ENCODE data around the gene ITGB3.
A peak's percentile ranks its signal among the peaks of the same experiment; 100 is the strongest.

ITGB3 gene

DNA sequence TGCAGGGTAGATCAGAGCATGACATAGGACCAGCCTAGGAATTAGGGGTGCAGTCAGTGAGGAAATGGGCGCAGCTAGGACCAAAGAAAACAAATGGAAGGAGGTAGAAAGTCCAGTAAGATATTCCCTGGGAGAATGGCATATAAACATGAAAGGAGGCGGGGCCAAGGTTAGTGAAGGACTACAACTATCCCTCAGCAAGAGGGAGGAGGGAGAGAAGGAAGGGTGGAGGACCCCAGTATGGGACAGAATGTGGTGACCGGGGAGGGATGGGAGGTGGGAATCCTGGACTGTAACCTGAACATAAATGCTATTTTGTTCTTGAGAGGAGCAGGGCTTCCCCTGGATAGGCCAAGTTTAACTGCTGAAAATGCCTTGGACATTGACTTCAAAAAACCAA lies 22.8 kb downstream of the ITGB3 start:
- H3K4me1 ChIP-seq (ENCODE audit: control insufficient read depth, insufficient read depth, low read length, unreplicated experiment), result peaks cover 66% of the 10 kb centered on the region
- no peaks in the 10 kb centered on the region for H3K27me3 ChIP-seq (ENCODE audit: insufficient read depth, low read length)
- H3K4me3 ChIP-seq (ENCODE audit: low read depth, low read length), result no peak overlapping the region
- H3K36me3 ChIP-seq (ENCODE audit: insufficient read depth, low read length), result no peaks in the 10 kb centered on the region
- no peaks in the 10 kb centered on the region for H3K79me2 ChIP-seq (ENCODE audit: control insufficient read depth, insufficient read depth, low read length, unreplicated experiment)
- H2AFZ ChIP-seq (ENCODE audit: low read length, unreplicated experiment), result no peak overlapping the region
- H3K27ac ChIP-seq (ENCODE audit: low read depth, low read length), result peak overlapping the region; percentile 99; the same call in 1 of the 2 replicates

- no peaks in the 10 kb centered on the region for H3K27me3 ChIP-seq (ENCODE audit: insufficient read depth, low read length)
- H3K27ac ChIP-seq (ENCODE audit: low read depth, low read length), result peak overlapping the region; percentile 99
- H3K79me2 ChIP-seq (ENCODE audit: control insufficient read depth, insufficient read depth, low read length, unreplicated experiment), result no peaks in the 10 kb centered on the region
- H2AFZ ChIP-seq (ENCODE audit: low read length, unreplicated experiment), result no peak overlapping the region
- no peaks in the 10 kb centered on the region for H3K36me3 ChIP-seq (ENCODE audit: insufficient read depth, low read length)
- H3K4me3 ChIP-seq (ENCODE audit: low read depth, low read length), result no peak overlapping the region
- peaks cover 68% of the 10 kb centered on the region for H3K4me1 ChIP-seq (ENCODE audit: control insufficient read depth, insufficient read depth, low read length, unreplicated experiment)
These were observed 23.2 kb downstream of the ITGB3 start for GRCh38 chr17:47276868-47277267.

DNA sequence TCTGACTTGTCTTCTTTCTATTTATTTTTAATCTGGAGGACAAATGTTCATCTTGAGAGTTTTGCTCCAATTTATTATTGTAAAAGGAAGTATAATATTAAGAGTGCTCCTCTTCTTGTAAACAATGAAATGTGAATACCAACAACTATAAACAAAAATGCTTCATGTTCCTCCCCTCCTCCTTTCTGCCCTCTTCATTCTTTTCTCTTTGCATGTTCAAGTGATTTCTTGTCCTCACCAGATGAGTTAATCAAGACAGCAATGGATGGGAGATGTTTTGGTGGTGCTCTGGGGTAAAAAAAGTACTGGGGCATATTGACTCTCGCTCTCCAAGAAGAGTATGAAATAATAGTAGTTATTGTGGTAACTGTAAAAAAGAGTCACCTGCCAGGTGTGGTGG lies 24.3 kb downstream of the ITGB3 start:
- H3K36me3 ChIP-seq (ENCODE audit: insufficient read depth, low read length), result no peaks in the 10 kb centered on the region
- H3K27ac ChIP-seq (ENCODE audit: low read depth, low read length), result peak overlapping the region; percentile 99
- H2AFZ ChIP-seq (ENCODE audit: low read length, unreplicated experiment), result no peak overlapping the region
- no peaks in the 10 kb centered on the region for H3K79me2 ChIP-seq (ENCODE audit: control insufficient read depth, insufficient read depth, low read length, unreplicated experiment)
- H3K4me1 ChIP-seq (ENCODE audit: control insufficient read depth, insufficient read depth, low read length, unreplicated experiment), result peaks cover 68% of the 10 kb centered on the region
- H3K27me3 ChIP-seq (ENCODE audit: insufficient read depth, low read length), result no peaks in the 10 kb centered on the region
- H3K4me3 ChIP-seq (ENCODE audit: low read depth, low read length), result no peak overlapping the region

- Histone ChIP-seq H3K36me3 (ENCODE audit: insufficient read depth, low read length) (no peaks in the 10 kb centered on the region), H3K27ac (ENCODE audit: low read depth, low read length) (peak overlapping the region; percentile 99), H3K27me3 (ENCODE audit: insufficient read depth, low read length) (no peaks in the 10 kb centered on the region), H3K4me1 (ENCODE audit: control insufficient read depth, insufficient read depth, low read length, unreplicated experiment) (peaks cover 71% of the 10 kb centered on the region), H2AFZ (ENCODE audit: low read length, unreplicated experiment) (no peak overlapping the region), H3K4me3 (ENCODE audit: low read depth, low read length) (peak overlapping the region; percentile 28), H3K79me2 (ENCODE audit: control insufficient read depth, insufficient read depth, low read length, unreplicated experiment) (no peaks in the 10 kb centered on the region)
These were observed 24.9 kb downstream of the ITGB3 start for GRCh38 chr17:47278561-47278960.

DNA sequence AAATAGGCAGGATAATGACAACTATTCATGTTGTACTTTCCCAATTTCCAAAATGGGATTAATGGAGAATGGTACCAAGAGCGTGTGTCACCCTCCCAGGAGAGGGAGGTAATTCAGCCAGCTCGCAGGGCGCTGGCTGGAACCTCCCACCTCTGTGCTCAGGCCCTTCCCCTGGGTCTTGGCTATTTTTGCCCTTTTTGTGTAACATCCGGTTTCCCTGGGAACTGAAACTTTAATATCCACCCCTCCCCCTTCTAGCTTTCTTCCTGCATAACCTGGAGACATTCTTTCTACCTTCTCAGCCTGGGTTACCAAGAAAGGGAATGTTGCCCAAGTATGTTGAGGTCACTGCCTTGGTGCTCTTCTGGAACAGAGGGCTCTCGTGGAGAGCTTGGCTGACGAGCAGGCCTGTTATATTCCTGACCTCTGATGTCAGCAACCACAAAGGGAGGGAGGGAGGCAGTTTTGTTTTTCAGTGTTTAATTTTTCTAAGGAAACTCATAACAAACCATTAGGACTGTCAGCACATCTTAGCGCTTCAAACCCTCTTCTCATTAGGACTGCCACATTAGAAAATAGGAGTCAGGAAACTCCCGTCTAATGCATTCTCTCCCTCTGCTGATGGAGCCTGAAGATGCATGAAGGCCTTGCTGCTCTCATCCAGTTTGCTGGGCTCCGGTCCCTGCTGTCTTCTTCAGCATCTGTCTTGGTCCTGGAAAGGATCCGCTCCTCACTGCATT lies 25.6 kb downstream of the ITGB3 start:
- H3K27me3 ChIP-seq (ENCODE audit: insufficient read depth, low read length), result no peaks in the 10 kb centered on the region
- H3K4me1 ChIP-seq (ENCODE audit: control insufficient read depth, insufficient read depth, low read length, unreplicated experiment), result peaks cover 78% of the 10 kb centered on the region
- H2AFZ ChIP-seq (ENCODE audit: low read length, unreplicated experiment), result peak overlapping the region; percentile 29
- no peaks in the 10 kb centered on the region for H3K79me2 ChIP-seq (ENCODE audit: control insufficient read depth, insufficient read depth, low read length, unreplicated experiment)
- H3K27ac ChIP-seq (ENCODE audit: low read depth, low read length), result peak overlapping the region; percentile 99
- no peaks in the 10 kb centered on the region for H3K36me3 ChIP-seq (ENCODE audit: insufficient read depth, low read length)
- peak overlapping the region; percentile 36 for H3K4me3 ChIP-seq (ENCODE audit: low read depth, low read length)

DNA sequence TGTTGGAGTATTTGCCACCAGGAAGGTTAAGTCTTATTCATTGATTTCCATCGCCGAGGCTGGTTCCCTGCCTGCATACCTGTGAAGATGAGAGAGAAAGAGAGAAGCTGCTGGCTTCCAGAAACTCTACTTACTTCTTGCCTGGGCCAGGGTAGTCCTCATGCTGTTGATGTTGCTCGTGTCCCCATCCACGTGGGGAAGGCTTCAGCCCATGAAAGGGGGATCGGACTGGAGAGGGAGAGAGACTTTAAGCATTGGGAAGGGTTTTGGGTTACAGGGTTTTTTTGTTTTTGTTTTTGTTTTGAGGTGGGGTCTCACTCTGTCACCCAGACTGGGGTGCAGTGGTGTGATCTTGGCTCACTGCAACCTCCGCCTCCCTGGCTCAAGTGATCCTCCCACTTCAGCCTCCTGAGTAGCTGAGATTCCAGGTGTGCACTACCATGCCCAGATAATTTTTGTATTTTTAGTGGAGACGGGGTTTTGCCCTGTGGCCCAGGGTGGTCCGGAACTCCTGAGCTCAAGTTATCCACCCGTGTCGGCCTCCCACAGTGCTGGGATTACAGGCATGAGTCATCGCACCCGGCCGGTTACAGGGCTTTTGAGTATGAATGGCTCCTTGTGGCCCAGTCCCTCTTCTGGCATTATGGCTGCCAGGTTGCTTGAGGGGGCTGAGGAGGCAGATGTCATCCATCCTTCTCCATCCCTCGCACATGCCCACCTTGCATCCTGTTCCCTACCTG lies 26.6 kb downstream of the ITGB3 start:
- no peaks in the 10 kb centered on the region for H3K36me3 ChIP-seq (ENCODE audit: insufficient read depth, low read length)
- H3K27me3 ChIP-seq (ENCODE audit: insufficient read depth, low read length), result no peaks in the 10 kb centered on the region
- no peaks in the 10 kb centered on the region for H3K79me2 ChIP-seq (ENCODE audit: control insufficient read depth, insufficient read depth, low read length, unreplicated experiment)
- no peak overlapping the region for H2AFZ ChIP-seq (ENCODE audit: low read length, unreplicated experiment)
- H3K27ac ChIP-seq (ENCODE audit: low read depth, low read length), result peak overlapping the region; percentile 99
- H3K4me1 ChIP-seq (ENCODE audit: control insufficient read depth, insufficient read depth, low read length, unreplicated experiment), result peaks cover 72% of the 10 kb centered on the region
- no peak overlapping the region for H3K4me3 ChIP-seq (ENCODE audit: low read depth, low read length)

DNA sequence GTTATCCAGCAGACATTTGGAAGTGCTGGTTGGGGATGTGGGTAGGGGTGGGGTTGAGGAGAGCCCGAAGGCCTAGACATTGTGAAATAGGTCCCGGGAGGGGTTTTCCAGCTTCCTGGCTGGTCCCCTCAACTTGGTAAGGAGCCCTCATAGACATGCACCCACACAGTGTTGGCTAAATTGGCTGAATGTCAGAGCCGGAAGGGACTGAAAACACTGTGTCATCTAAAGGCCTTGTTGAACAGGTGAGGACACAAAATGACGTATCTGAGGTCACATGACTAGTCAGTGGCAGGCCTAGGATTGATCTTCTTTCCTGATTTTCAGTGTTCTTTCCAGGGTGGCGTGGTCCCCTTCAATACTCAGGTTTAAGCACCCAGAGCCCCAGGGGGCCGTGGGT lies 27.6 kb downstream of the ITGB3 start:
- H3K27ac ChIP-seq (ENCODE audit: low read depth, low read length), result peak overlapping the region; percentile 99; the same call in 1 of the 2 replicates
- H3K27me3 ChIP-seq (ENCODE audit: insufficient read depth, low read length), result no peaks in the 10 kb centered on the region
- H3K79me2 ChIP-seq (ENCODE audit: control insufficient read depth, insufficient read depth, low read length, unreplicated experiment), result no peaks in the 10 kb centered on the region
- H3K36me3 ChIP-seq (ENCODE audit: insufficient read depth, low read length), result no peaks in the 10 kb centered on the region
- no peak overlapping the region for H3K4me3 ChIP-seq (ENCODE audit: low read depth, low read length)
- no peak overlapping the region for H2AFZ ChIP-seq (ENCODE audit: low read length, unreplicated experiment)
- H3K4me1 ChIP-seq (ENCODE audit: control insufficient read depth, insufficient read depth, low read length, unreplicated experiment), result peaks cover 67% of the 10 kb centered on the region

- peaks cover 59% of the 10 kb centered on the region for H3K4me1 ChIP-seq (ENCODE audit: control insufficient read depth, insufficient read depth, low read length, unreplicated experiment)
- no peak overlapping the region for H3K4me3 ChIP-seq (ENCODE audit: low read depth, low read length)
- H3K27me3 ChIP-seq (ENCODE audit: insufficient read depth, low read length), result no peaks in the 10 kb centered on the region
- no peaks in the 10 kb centered on the region for H3K79me2 ChIP-seq (ENCODE audit: control insufficient read depth, insufficient read depth, low read length, unreplicated experiment)
- no peak overlapping the region for H3K27ac ChIP-seq (ENCODE audit: low read depth, low read length)
- H2AFZ ChIP-seq (ENCODE audit: low read length, unreplicated experiment), result no peak overlapping the region
- H3K36me3 ChIP-seq (ENCODE audit: insufficient read depth, low read length), result peaks cover 8% of the 10 kb centered on the region; the same call in 1 of the 2 replicates
These were observed 31.4 kb downstream of the ITGB3 start for GRCh38 chr17:47285003-47285402.

DNA sequence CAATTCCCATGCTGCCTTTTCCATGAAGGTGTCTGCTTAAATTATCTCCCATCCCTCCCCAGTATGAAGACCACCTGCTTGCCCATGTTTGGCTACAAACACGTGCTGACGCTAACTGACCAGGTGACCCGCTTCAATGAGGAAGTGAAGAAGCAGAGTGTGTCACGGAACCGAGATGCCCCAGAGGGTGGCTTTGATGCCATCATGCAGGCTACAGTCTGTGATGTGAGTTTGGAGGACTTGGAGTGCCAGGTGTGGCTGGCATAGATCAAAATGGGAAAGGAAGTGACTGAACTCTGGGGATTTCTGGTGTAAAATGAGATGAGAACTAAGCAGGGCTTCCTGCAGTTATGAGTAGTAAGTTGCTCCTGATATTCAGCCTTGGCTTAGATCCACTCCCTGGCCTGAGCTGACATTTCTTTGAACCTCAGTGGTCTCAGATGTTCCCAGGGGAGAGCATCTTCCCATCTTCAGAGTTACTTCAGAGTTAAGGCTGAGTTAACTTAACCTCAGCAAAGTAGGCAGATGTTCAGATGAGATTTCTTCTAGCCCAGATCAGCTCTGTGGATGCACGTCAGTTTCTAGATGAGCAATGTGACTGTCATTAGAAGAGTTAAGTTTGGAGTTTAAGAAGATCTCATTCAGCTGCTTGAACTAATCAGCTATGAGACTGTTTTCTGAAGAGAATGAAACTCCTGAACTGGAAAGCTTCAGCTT lies 32.7 kb downstream of the ITGB3 start:
- Histone ChIP-seq H3K79me2 (ENCODE audit: control insufficient read depth, insufficient read depth, low read length, unreplicated experiment) (no peaks in the 10 kb centered on the region), H3K4me1 (ENCODE audit: control insufficient read depth, insufficient read depth, low read length, unreplicated experiment) (peaks cover 45% of the 10 kb centered on the region), H3K4me3 (ENCODE audit: low read depth, low read length) (no peak overlapping the region), H3K27me3 (ENCODE audit: insufficient read depth, low read length) (no peaks in the 10 kb centered on the region), H2AFZ (ENCODE audit: low read length, unreplicated experiment) (no peak overlapping the region), H3K27ac (ENCODE audit: low read depth, low read length) (peak overlapping the region; percentile 49), H3K36me3 (ENCODE audit: insufficient read depth, low read length) (peaks cover 14% of the 10 kb centered on the region; the same call in 1 of the 2 replicates)

GRCh38 chr17:47287068-47287467 lies 33.4 kb downstream of the ITGB3 start:
- H3K36me3 ChIP-seq (ENCODE audit: insufficient read depth, low read length), result peaks cover 14% of the 10 kb centered on the region; the same call in 1 of the 2 replicates
- H3K27me3 ChIP-seq (ENCODE audit: insufficient read depth, low read length), result no peaks in the 10 kb centered on the region
- no peaks in the 10 kb centered on the region for H3K79me2 ChIP-seq (ENCODE audit: control insufficient read depth, insufficient read depth, low read length, unreplicated experiment)
- peak overlapping the region; percentile 49 for H3K27ac ChIP-seq (ENCODE audit: low read depth, low read length)
- H2AFZ ChIP-seq (ENCODE audit: low read length, unreplicated experiment), result no peak overlapping the region
- H3K4me3 ChIP-seq (ENCODE audit: low read depth, low read length), result no peak overlapping the region
- peaks cover 43% of the 10 kb centered on the region for H3K4me1 ChIP-seq (ENCODE audit: control insufficient read depth, insufficient read depth, low read length, unreplicated experiment)
